Tongue (tissue), 3 donors: ENCODE results near the gene CIB2. TPM values are rescaled to one million over a fixed set of nuclear protein-coding genes. Genes with fewer than 3 reads are reported as not detected.

Source experiments
- DNase-seq: peaks from one replicate; pipeline ENCODE4 v3.0.0-alpha.2; 2015
- small RNA-seq: library from RNA; depleted of rRNA; stranded (forward); fragments of <200 nt; gene quantifications from one replicate; pipeline ENCODE3, GENCODE V24; 2014; ENCODE audit warnings: low replicate concordance
- total RNA-seq: library from RNA; depleted of rRNA; stranded (reverse); fragments of >200 nt; gene quantifications from one replicate; pipeline ENCODE4 v1.2.3, GENCODE V29; 2014

Gene CIB2
- total RNA-seq, 1 donor from 2014 or later, result 12.1 TPM

DNA sequence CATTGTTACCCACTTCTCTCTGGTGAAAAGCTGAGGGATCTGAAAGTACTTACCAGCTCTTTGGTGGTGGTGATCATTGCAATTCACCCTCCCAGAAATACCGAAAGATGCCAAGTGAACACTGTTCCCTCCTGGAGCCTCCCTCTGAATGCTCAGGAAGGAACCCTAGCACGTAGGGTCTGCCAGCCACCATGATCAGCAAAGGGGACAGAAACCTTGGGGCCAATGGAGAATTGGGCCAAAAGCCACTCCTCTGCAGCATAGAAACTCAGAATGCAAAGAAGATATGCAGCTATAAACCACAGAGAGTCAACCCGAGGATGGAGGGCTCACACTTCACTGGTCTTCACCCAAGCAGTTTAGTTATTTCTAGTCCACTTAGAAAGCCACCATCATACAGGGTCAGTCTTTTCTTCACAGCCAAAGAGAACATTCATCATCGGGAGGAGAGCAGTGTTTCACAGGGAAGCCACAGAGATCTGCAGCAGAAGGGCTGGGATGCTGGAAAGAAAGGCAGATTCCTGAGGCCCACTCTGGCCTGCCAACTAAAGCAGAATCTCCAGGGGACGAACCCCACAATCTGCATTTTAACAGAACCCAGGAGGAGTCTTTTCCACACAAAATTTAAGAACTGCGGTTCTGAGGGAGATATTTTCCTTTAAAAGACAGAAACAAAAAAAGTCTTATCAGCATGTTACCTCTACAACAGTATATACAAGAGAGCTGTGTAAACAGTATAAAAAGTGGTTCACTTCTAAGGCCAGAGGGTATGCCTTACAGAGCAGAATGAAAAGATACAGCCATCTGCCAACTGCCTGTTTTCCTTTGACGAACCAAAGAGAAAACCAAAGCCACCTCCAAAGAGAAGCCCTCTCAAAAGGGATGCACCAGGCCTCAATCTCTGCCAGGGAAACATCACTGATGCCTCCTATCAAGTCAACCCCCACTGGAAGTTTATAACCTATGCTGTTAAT, 65.0 kb downstream of the CIB2 start:
- no peak for DNase-seq

DNA sequence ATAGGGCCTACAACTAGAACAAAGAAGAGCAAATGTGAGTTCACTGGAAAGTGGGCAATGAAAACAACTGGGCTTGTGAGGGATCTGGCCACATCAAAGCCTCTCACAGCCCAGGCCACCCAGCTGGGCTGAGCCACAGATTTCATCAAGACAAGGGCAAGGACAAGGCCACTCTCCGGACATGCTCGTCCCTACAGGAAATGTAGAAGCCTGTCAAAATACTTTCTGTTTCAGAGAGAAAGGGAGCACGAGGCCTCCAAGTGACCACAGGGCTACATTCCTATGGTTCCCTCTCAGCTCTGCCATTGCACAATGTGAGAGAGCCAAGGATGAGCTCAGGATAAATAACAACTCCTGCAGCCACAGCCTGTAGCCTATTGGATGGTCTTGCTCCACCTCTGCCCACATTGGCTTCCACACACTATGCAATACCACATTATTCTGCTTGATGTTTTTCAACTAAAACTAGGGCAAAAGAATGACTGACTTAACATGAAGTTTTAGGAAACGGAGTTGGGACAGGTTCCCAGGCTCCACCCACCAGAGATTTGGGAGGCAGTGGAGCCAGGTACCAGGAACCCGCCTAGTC, 65.9 kb downstream of the CIB2 start:
- DNase-seq, result no peak

DNA sequence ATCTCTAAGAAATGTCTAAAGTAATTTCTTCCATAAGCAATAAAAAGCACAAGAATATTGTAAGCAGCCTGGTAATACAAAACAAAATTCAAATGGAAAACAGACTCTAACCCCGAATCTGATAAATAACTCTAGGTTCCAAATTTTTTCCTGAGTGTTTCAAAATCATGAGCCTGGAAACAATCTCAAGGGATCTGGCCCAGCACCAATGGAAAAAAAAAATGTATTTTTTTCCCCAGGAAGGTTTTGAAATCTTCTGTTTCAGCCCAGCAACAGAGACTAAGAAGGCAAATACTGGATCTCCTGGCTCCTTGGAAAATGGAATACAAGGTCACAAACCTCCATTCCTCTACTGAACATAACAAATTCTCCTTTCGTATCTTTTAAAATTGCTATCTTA, 66.7 kb downstream of the CIB2 start:
- peak; percentile 57 for DNase-seq

DNA sequence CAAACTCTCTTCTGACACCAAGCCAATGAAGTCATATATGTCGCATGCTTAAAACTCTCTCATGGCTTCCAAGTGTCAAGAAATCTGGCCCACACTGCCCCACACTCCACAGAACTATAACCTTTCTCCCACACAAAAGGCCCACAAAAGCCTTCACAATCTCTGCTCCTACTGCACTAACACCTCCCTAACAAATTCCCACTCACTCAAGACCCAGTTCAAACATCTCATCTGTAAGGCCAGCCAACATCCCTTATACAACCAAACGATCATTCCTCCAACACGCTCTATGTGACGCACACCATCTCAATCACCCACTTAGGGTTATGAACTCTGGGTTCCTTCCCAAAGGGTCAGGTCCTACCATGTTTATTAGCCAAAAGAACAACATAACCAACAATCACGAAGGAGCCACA, 67.3 kb downstream of the CIB2 start:
- no peak for DNase-seq

DNA sequence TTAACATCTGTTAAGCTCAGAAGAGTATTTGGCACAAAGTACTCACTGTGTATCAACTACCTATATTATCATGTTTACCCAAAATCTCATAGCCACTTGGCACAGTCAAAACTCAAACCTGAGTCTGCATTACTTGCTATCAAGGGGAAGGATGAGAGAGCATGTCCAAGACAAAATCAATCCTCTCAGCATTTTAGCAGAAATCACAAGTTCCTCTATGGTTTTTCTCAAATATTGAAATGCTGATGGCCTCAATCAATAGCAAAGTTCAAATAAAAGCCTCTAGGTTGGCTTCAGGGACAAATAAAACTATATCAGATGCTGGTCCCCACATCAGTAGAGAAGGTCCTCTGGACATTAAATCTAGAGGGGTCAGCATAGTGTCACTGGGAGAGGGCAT, 68.0 kb downstream of the CIB2 start:
- DNase-seq, result no peak

DNA sequence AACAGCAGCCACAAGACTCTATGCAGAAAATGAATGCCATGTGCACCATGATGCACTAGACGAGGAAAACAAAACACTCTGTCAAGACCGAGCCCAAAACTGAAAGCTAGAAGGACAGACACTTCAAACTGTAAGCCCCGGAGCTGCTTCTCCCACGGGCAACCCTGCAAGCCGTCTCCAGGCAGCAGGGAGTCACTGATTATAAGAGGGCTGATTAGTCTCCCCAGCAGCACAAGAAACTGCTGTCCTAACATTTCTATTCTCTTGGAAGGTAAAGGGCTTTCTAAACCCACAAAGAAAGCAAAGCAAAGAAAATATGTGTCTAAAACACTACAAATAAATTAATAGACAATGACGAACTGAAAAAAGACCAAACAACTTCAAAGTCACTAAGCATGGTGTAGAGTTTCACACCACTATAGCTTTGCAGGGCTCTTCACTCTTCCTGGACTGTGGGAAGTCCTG, 69.2 kb downstream of the CIB2 start:
- peak; percentile 46 for DNase-seq

DNA sequence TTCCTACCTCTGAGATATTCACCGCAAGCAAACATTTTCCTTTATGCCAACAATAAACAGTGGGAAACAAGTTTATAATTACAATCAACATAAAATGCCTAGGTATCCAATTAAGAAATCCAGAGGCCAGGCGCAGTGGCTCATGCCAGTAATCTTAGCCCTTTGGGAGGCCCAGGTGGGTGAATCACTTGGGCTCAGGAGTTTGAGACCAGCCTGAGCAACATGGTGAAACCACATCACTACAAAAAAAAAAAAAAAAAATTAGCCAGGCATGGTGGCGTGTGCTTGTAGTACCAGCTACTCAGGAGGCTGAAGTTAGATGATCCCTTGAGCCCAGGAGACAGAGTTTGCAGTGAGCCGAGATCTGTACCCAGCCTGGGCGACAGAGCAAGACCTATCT, 71.0 kb downstream of the CIB2 start:
- no peak for DNase-seq

DNA sequence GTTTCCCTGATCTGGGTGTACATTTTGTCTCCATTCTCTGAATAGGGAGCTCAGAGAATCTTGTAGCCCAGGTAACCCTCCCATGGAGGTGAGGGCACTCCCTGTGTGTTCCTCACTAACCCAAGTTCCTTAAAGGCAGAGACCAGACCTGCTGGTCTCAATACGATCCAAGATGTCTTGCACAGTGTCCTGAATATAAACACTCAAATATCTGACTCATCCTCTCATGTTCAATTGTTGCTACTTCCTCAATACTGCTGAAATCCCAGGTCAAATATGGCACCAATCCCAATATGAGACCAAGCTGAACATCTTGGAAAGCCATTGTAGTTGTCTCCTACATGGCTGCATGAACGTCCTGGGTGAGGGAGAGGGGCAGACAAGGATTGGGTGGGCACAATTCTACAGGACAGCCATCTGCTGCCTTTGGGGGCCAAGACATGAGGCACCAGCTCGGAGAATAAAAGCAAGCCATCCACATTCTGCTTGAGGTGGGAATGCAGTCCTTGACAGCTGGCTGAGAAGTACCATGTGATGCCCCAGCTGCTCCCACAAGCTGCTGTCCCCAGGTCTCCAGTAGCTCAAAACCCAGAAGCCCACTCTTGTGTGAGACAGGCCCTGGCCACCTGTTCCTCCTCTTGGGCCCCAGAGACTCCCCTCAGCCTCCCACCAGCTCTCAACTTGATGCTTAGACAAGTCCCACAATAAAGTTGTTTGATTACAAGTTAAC, 72.0 kb downstream of the CIB2 start:
- peak; percentile 89 for DNase-seq

DNA sequence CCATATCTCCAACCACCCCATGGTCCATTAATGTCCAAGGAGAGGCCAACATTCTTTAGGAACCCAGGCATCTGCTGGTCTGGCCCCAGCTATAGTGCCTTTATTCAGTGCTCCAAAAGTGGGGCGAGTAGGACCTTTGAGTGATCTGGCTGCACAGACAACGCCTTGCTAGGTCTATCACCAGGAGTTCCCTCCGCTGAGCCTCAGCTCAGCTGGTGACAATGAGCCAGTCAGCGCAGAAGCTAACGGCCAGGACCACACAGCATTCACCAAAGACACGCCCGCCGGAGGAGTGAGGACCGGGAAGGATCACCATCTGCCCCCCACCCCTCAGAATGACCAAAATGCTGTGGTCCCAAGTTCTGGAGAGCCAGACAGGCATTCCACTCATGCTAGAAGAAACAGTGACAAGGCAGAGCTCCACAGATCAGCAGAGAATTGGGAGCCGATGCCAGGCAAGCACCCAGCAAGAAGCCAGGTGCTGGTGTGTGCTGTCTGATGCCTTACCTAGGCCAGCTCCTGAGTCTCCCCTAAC, 72.8 kb downstream of the CIB2 start:
- DNase-seq, result no peak

DNA sequence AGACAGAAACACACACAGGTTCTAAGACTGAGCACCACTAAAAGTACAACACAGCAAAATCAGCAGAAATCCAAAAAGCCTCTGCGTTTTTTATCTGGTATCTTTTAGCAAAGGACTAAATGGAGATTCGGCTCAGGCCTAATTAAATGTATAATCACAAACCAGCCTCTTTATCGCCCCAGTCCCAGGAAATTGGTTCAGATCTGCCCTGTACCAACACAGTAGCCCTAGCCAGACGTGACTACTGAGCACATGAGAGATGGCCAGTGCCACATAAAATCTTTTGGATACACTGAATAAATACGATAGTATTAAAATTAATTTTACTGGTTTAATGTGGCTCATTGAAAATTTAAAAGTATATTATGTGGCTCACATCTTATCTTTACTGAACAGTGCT, 73.4 kb downstream of the CIB2 start:
- no peak for DNase-seq

DNA sequence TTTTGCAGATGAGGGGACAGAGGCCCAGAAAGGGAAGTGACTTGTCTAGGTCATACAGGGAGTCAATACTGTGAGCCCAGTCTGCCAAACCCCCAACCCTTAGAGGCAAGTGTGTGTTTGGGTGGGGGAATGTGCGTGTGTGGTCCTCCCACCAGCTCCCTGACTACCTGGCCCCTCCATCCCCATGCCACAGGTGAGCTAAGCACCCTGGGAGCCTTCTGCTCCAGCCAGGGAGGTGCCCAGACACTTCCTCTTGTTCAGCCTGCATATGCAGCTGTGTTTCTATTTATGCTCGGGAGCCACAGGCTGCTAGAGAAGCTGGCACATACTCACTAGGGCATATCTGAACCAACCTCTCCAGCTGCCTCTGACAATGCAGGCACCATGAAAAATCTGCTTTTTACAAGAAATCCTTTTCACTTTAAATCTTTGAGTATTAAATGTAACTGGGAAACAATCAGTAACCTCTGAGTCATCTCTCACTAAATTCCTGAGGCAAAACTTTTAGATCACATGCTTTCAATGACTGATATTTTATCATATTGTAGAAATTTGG, 74.5 kb downstream of the CIB2 start:
- peak; percentile 87 for DNase-seq

DNA sequence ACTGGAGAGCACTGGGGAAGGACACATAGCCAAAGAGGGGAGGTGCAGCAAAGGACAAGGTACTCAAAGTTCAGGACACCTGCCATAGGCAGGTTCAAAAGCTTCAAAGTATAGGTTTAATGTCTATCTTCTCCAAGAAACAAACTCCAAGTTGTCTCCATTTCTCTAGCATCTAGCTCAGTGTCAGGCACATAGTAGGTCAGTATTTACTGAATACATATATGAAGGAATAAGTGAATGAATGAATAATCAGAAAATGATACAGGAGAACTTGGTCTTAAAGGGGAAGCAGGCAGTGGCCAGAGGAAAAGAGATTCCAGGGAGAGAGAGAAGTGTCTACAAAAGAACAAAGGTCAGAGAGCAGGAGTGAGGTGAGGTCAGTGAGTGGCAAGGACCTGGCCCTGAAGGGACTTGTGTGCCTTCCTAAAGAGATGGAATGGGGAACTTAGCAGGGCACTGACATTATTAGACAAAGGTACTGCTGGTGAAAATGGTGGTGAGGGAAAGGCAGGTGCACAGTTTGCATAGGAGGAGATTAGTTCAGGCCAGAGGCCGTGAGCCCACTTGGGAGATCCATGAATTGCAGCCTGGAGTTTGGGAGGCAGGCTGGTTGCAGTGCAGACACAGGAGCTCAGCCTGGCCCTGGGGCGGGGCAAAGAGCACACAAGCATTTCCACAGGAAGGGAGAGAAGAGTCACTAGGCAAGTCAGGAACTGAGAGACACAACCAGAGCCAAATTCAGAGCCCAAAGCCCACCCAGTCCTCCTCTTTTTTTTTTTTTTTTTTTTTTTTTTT, 75.1 kb downstream of the CIB2 start:
- DNase-seq, result no peak

DNA sequence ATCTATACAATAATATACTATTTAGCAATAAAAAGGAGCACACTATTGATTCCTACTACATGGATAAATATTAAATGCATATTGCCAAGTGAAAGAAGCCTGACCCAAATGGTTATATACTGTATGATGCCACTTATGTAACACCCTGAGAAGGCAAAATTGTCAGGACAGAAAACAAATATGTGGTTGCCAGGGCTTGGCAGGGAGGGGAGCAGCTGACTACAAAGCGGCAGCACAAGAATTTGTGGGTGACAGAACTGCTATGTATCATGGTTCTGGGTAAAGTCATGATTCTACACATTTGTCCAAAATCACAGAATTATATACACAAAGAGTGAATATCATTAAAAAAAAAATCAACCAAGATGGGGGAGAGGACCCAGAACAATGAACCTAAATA, 76.3 kb downstream of the CIB2 start:
- DNase-seq, result no peak

Small RNAs within 50 kb of the gene (small RNA-seq; reads per million reads assigned to genes)
- gene RF00092, result not detected

Other genes starting within 250 kb of the CIB2 start
- 50.7 TPM for gene TBC1D2B, start 53.7 kb downstream of the CIB2 start, total RNA-seq
- gene SH2D7, start 38.9 kb downstream of the CIB2 start, total RNA-seq, result not detected
- gene IDH3A, start 17.9 kb upstream of the CIB2 start, total RNA-seq, result 117 TPM
- gene ACSBG1, start 103.1 kb upstream of the CIB2 start, total RNA-seq, result 1.5 TPM
- gene DNAJA4, start 133.1 kb upstream of the CIB2 start, total RNA-seq, result 53.7 TPM
- gene SKIC8, start 168.2 kb upstream of the CIB2 start, total RNA-seq, result 45.2 TPM
- 21.6 TPM for gene CRABP1, start 208.9 kb upstream of the CIB2 start, total RNA-seq